Loucy (cell line): ENCODE data around the gene TNFRSF1B.

Source experiments
- H2AFZ ChIP-seq: fragments of 200-600 bp; sonication (generic); 2 replicates; pipeline ENCODE4 v1.6.0; 2016; ENCODE audit warnings: antibody characterized with exemption, mild to moderate bottlenecking, low read length, moderate library complexity
- H3F3A ChIP-seq: fragments of 200-600 bp; 2 replicates; pipeline ENCODE4 v1.6.0; 2016; ENCODE audit warnings: antibody characterized with exemption, low read depth, mild to moderate bottlenecking
- H3K27me3 ChIP-seq: fragments of 200-600 bp; sonication (generic); 2 replicates; pipeline ENCODE4 v1.6.1; 2014; ENCODE audit warnings: low read length, mild to moderate bottlenecking; ENCODE audit not compliant: insufficient read depth, poor library complexity, severe bottlenecking
- H3K36me3 ChIP-seq: fragments of 200-600 bp; sonication (generic); 2 replicates; pipeline ENCODE4 v1.6.1; 2016; ENCODE audit warnings: low read length; ENCODE audit not compliant: insufficient read depth
- H3K4me1 ChIP-seq: fragments of 200-600 bp; sonication (generic); 2 replicates; pipeline ENCODE4 v1.5.1; 2014; ENCODE audit warnings: low read length, mild to moderate bottlenecking; ENCODE audit not compliant: insufficient read depth, poor library complexity, severe bottlenecking
- H3K4me2 ChIP-seq: fragments of 200-600 bp; sonication (generic); 2 replicates; pipeline ENCODE4 v1.6.0; 2014; ENCODE audit warnings: antibody characterized with exemption, low read length, low read depth, mild to moderate bottlenecking; ENCODE audit not compliant: poor library complexity, severe bottlenecking
- H3K4me3 ChIP-seq: fragments of 200-600 bp; sonication (generic); 2 replicates; pipeline ENCODE4 v1.5.1; 2014; ENCODE audit warnings: low read length, mild to moderate bottlenecking, mixed read lengths; ENCODE audit not compliant: poor library complexity, severe bottlenecking
- H3K79me2 ChIP-seq: fragments of 200-600 bp; sonication (generic); 2 replicates; pipeline ENCODE4 v1.6.1; 2014; ENCODE audit warnings: low read length; ENCODE audit not compliant: insufficient read depth
- H3K9ac ChIP-seq: fragments of 200-600 bp; sonication (generic); 2 replicates; pipeline ENCODE4 v1.6.0; 2014; ENCODE audit warnings: mild to moderate bottlenecking, low read depth, low read length, moderate library complexity; ENCODE audit not compliant: poor library complexity, severe bottlenecking
- H3K9me2 ChIP-seq: fragments of 200-600 bp; sonication (generic); replicated peaks from 2 replicates; pipeline ENCODE4 v1.6.1; 2016; ENCODE audit warnings: low read depth, low read length, mixed read lengths
- H3K9me3 ChIP-seq: fragments of 200-600 bp; sonication (generic); 2 replicates; pipeline ENCODE4 v1.6.1; 2014; ENCODE audit warnings: mild to moderate bottlenecking, antibody characterized with exemption, low read length, low read depth; ENCODE audit not compliant: insufficient read depth
- H4K20me1 ChIP-seq: fragments of 200-600 bp; sonication (generic); 2 replicates; pipeline ENCODE4 v1.6.0; 2014; ENCODE audit warnings: antibody characterized with exemption, low read length, mild to moderate bottlenecking; ENCODE audit not compliant: insufficient read depth, poor library complexity, severe bottlenecking
- CTCF ChIP-seq: fragments of 200-600 bp; sonication (generic); conservative IDR thresholded peaks from 2 replicates; pipeline ENCODE4 v1.5.1; 2014; ENCODE audit warnings: mild to moderate bottlenecking, antibody characterized with exemption, low read length
- EZH2phosphoT487 ChIP-seq: fragments of 200-600 bp; IDR thresholded peaks from 2 replicates; pipeline ENCODE4 v1.6.1; 2018; ENCODE audit warnings: antibody characterized with exemption, mild to moderate bottlenecking, moderate library complexity, borderline replicate concordance

The TNFRSF1B gene

GRCh38 chr1:12144236-12144635, 22.6 kb upstream of the TNFRSF1B start:
- Histone ChIP-seq H3K9ac (no peak overlapping the region), H3F3A (no peaks in the 10 kb centered on the region), H3K36me3 (no peaks in the 10 kb centered on the region), H4K20me1 (no peaks in the 10 kb centered on the region), H3K4me2 (no peak overlapping the region), H3K4me1 (peaks cover 28% of the 10 kb centered on the region), H3K4me3 (no peak overlapping the region), H2AFZ (no peak overlapping the region), H3K9me2 (no peaks in the 10 kb centered on the region), H3K79me2 (no peaks in the 10 kb centered on the region), H3K27me3 (no peaks in the 10 kb centered on the region), H3K9me3 (no peaks in the 10 kb centered on the region)
- no peak for TF ChIP-seq CTCF
- no peak for TF ChIP-seq EZH2phosphoT487

GRCh38 chr1:12144969-12145368, 21.8 kb upstream of the TNFRSF1B start:
- H3K4me2 ChIP-seq: no peak overlapping the region
- H3F3A ChIP-seq: no peaks in the 10 kb centered on the region
- no peaks in the 10 kb centered on the region for H4K20me1 ChIP-seq
- no peaks in the 10 kb centered on the region for H3K36me3 ChIP-seq
- H3K4me3 ChIP-seq: no peak overlapping the region
- H3K9me2 ChIP-seq: no peaks in the 10 kb centered on the region
- no peak for TF ChIP-seq EZH2phosphoT487
- TF ChIP-seq CTCF: no peak
- H3K4me1 ChIP-seq: peaks cover 35% of the 10 kb centered on the region
- no peaks in the 10 kb centered on the region for H3K9me3 ChIP-seq
- H2AFZ ChIP-seq: no peak overlapping the region
- H3K27me3 ChIP-seq: no peaks in the 10 kb centered on the region
- no peaks in the 10 kb centered on the region for H3K79me2 ChIP-seq
- no peak overlapping the region for H3K9ac ChIP-seq

GRCh38 chr1:12145616-12146342, 21.0 kb upstream of the TNFRSF1B start:
- Histone ChIP-seq H3K9me2 (no peaks in the 10 kb centered on the region), H3K4me1 (peaks cover 43% of the 10 kb centered on the region), H3K27me3 (no peaks in the 10 kb centered on the region), H3F3A (no peaks in the 10 kb centered on the region), H3K4me2 (no peak overlapping the region), H3K9me3 (no peaks in the 10 kb centered on the region), H2AFZ (no peak overlapping the region), H3K4me3 (no peak overlapping the region), H3K9ac (no peak overlapping the region), H3K79me2 (no peaks in the 10 kb centered on the region), H3K36me3 (no peaks in the 10 kb centered on the region), H4K20me1 (no peaks in the 10 kb centered on the region)
- TF ChIP-seq EZH2phosphoT487: no peak
- no peak for TF ChIP-seq CTCF
